A549 (cell line): ENCODE data around the gene TGFBRAP1. TPM values are rescaled to one million over a fixed set of nuclear protein-coding genes. Genes with fewer than 3 reads are reported as not detected.

ENCODE experiments used
- ATAC-seq, 2 experiments: fragments of 200-7000 bp in 1 of 2; fragments of >200 bp in 1 of 2; cut with Nextera tagmentation in 1 of 2; cut with Tn5 transposase in 1 of 2; 3 replicates each; pipeline versions ENCODE4 v1.8.0 to v1.9.1; 2018 to 2020; ENCODE audit warnings: mild to moderate bottlenecking in 1 of 2, moderate library complexity in 1 of 2
- CTCF ChIA-PET: fragments of 300-600 bp; sonication (Branson Sonifier 250); formaldehyde crosslinking; extraction: SDS; loops from one replicate; lab custom pipeline; 2021; ENCODE audit warnings: antibody characterized with exemption, inconsistent platforms; lab: Yijun Ruan, JAX
- POLR2A ChIA-PET: fragments of 350-600 bp; formaldehyde crosslinking; extraction: SDS; loops from one replicate; lab custom pipeline; 2021; ENCODE audit warnings: antibody characterized with exemption, inconsistent platforms; lab: Yijun Ruan, JAX
- DNase-seq, 2 experiments: peaks; one replicate each; pipeline versions ENCODE4 v3.0.0 to v3.0.0-alpha.2; 2011 to 2016; ENCODE audit warnings: low read depth in 1 of 2, low spot score in 1 of 2
- FAIRE-seq: peaks from 2 replicates; lab custom pipeline; 2011; peaks lifted over from hg19 to GRCh38; lab: Jason Lieb, UNC
- H3K27ac ChIP-seq, 2 experiments: fragments of >200 bp; sonication (Bioruptor Twin); formaldehyde crosslinking; 3 replicates each; pipeline ENCODE4 v1.5.1; 2016 to 2017
- H3K4me1 ChIP-seq: fragments of >200 bp; sonication (Bioruptor Twin); formaldehyde crosslinking; 3 replicates; pipeline ENCODE4 v1.6.1; 2016
- H3K4me2 ChIP-seq: fragments of >200 bp; sonication (Bioruptor Twin); formaldehyde crosslinking; 3 replicates; pipeline ENCODE4 v1.6.1; 2016
- H3K4me3 ChIP-seq: fragments of >200 bp; sonication (Bioruptor Twin); formaldehyde crosslinking; 3 replicates; pipeline ENCODE4 v1.5.1; 2016
- H3K9me3 ChIP-seq: fragments of >200 bp; sonication (Bioruptor Twin); formaldehyde crosslinking; 3 replicates; pipeline ENCODE4 v1.6.1; 2016
- BHLHE40 ChIP-seq: IDR thresholded peaks from 2 replicates; pipeline ENCODE4 v1.6.1; 2012; ENCODE audit warnings: low read depth, low read length, inconsistent platforms
- CBX8 ChIP-seq: fragments of 200-600 bp; sonication (generic); IDR thresholded peaks from 2 replicates; pipeline ENCODE4 v1.6.1; 2016
- CEBPB ChIP-seq, 2 experiments: fragments of >200 bp in 1 of 2; sonication (Bioruptor Twin) in 1 of 2; formaldehyde crosslinking in 1 of 2; IDR thresholded peaks; 2 replicates each; pipeline ENCODE4 v1.6.1; 2012 to 2016
- CHD2 ChIP-seq: fragments of 150-350 bp; IDR thresholded peaks from 2 replicates; pipeline ENCODE4 v1.6.1; 2014; ENCODE audit warnings: low read length; ENCODE audit not compliant: partially characterized antibody
- CHD4 ChIP-seq: fragments of 200-600 bp; sonication (generic); IDR thresholded peaks from 2 replicates; pipeline ENCODE4 v1.6.1; 2016; ENCODE audit warnings: antibody characterized with exemption, mild to moderate bottlenecking, borderline replicate concordance
- EHMT2 ChIP-seq: fragments of 200-600 bp; sonication (generic); IDR thresholded peaks from 2 replicates; pipeline ENCODE4 v1.6.1; 2016; ENCODE audit warnings: antibody characterized with exemption, low read depth, mild to moderate bottlenecking, moderate library complexity
- EP300 ChIP-seq, 2 experiments: fragments of >200 bp; sonication (Bioruptor Twin); formaldehyde crosslinking; IDR thresholded peaks; 2 replicates in 1 of 2; 3 replicates in 1 of 2; pipeline ENCODE4 v1.6.1; 2016 to 2017
- ESRRA ChIP-seq: fragments of 150-350 bp; IDR thresholded peaks from 2 replicates; pipeline ENCODE4 v1.6.1; 2014; ENCODE audit warnings: mild to moderate bottlenecking, low read length, borderline replicate concordance
- FOSL2 ChIP-seq, 2 experiments: fragments of 450-650 bp in 1 of 2; fragments of >200 bp in 1 of 2; sonication (Bioruptor Twin) in 1 of 2; formaldehyde crosslinking; IDR thresholded peaks; 2 replicates each; pipeline versions ENCODE4 v1.5.0 to v1.6.1; 2016 to 2020; ENCODE audit warnings: mild to moderate bottlenecking in 1 of 2, moderate library complexity in 1 of 2
- HEYL ChIP-seq: fragments of 250-450 bp; sonication (Bioruptor Pico); IDR thresholded peaks from 2 replicates; pipeline ENCODE4 v1.8.0; 2021; ENCODE audit warnings: mild to moderate bottlenecking, moderate library complexity
- HOXA7 ChIP-seq: fragments of 250-450 bp; sonication (Bioruptor Pico); IDR thresholded peaks from 2 replicates; pipeline ENCODE4 v1.5.0; 2020; ENCODE audit warnings: mild to moderate bottlenecking, moderate library complexity
- KDM1A ChIP-seq: fragments of 200-600 bp; sonication (generic); IDR thresholded peaks from 2 replicates; pipeline ENCODE4 v1.6.1; 2016; ENCODE audit warnings: low read depth, mild to moderate bottlenecking
- KDM5A ChIP-seq: fragments of 200-600 bp; sonication (generic); IDR thresholded peaks from 2 replicates; pipeline ENCODE4 v1.6.1; 2016; ENCODE audit warnings: antibody characterized with exemption, mild to moderate bottlenecking
- MAFK ChIP-seq: fragments of 450-650 bp; IDR thresholded peaks from 2 replicates; pipeline ENCODE4 v1.6.1; 2014; ENCODE audit not compliant: partially characterized antibody
- NPAS2 ChIP-seq: fragments of 250-450 bp; sonication (Bioruptor Pico); IDR thresholded peaks from 2 replicates; pipeline ENCODE4 v1.8.0; 2022; ENCODE audit warnings: mild to moderate bottlenecking, moderate library complexity, borderline replicate concordance
- NR3C1 ChIP-seq: fragments of >200 bp; sonication (Bioruptor Twin); formaldehyde crosslinking; IDR thresholded peaks from 3 replicates; pipeline ENCODE4 v1.6.1; 2017
- PHF8 ChIP-seq: fragments of 200-600 bp; sonication (generic); IDR thresholded peaks from 2 replicates; pipeline ENCODE4 v1.6.1; 2016; ENCODE audit warnings: low read depth, mild to moderate bottlenecking, antibody characterized with exemption, moderate library complexity, borderline replicate concordance
- POLR2A ChIP-seq: IDR thresholded peaks from 2 replicates; pipeline ENCODE4 v1.6.1; 2012; ENCODE audit warnings: mild to moderate bottlenecking, low read length
- POLR2AphosphoS2 ChIP-seq: conservative IDR thresholded peaks from 2 replicates; pipeline ENCODE4 v1.6.1; 2012; ENCODE audit warnings: low read length, improper control_type of control experiment, inconsistent platforms
- RARB ChIP-seq: fragments of 250-450 bp; sonication (Bioruptor Pico); IDR thresholded peaks from 2 replicates; pipeline ENCODE4 v1.8.0; 2021; ENCODE audit warnings: mild to moderate bottlenecking, moderate library complexity
- RFX5 ChIP-seq: fragments of 450-650 bp; IDR thresholded peaks from 2 replicates; pipeline ENCODE4 v1.7.1; 2014; ENCODE audit warnings: antibody characterized with exemption, mild to moderate bottlenecking, moderate library complexity
- RNF2 ChIP-seq: fragments of 200-600 bp; sonication (generic); IDR thresholded peaks from 2 replicates; pipeline ENCODE4 v1.6.1; 2016; ENCODE audit warnings: low read depth, mild to moderate bottlenecking, antibody characterized with exemption, moderate library complexity, borderline replicate concordance
- TP53 ChIP-seq: fragments of 250-450 bp; sonication (Bioruptor Pico); IDR thresholded peaks from 2 replicates; pipeline ENCODE4 v1.5.0; 2021; ENCODE audit warnings: mild to moderate bottlenecking, moderate library complexity
- ZC3H11A ChIP-seq: fragments of 450-650 bp; IDR thresholded peaks from 2 replicates; pipeline ENCODE4 v1.6.1; 2014; ENCODE audit warnings: antibody characterized with exemption, mild to moderate bottlenecking
- ZNF302 ChIP-seq: fragments of 250-450 bp; sonication (Bioruptor Pico); IDR thresholded peaks from 2 replicates; pipeline ENCODE4 v1.9.0; 2021; ENCODE audit warnings: inconsistent platforms, mild to moderate bottlenecking, moderate library complexity
- ZSCAN20 ChIP-seq: fragments of 250-450 bp; sonication (Bioruptor Pico); IDR thresholded peaks from 2 replicates; pipeline ENCODE4 v1.8.0; 2022; ENCODE audit warnings: mild to moderate bottlenecking, moderate library complexity
- WGBS: methylation state at CpG from one replicate; pipeline ENCODE4 v1.1.6; 2017; ENCODE audit errors: missing lambda C conversion rate; 5-methylcytosine and 5-hydroxymethylcytosine counted together
- polyA plus RNA-seq, 4 experiments: library from polyadenylated mRNA; depleted of rRNA in 3 of 4; stranded (reverse); fragments of >200 nt; fragmentation: RNase III in 1 of 4; extraction: RNeasy Plus Mini Kit Qiagen cat#74134 plus additional on column Dnase treatment in 1 of 4; gene quantifications; 2 replicates in 3 of 4; 3 replicates in 1 of 4; pipeline ENCODE4 v1.2.3, GENCODE V29; 2011 to 2017
- TF ChIP-seq, protein P1 (sequence below): IDR thresholded peaks from 2 replicates; pipeline ENCODE4 v1.6.1; 2012
- TF ChIP-seq, protein P2 (sequence below): fragments of 250-450 bp; sonication (Bioruptor Pico); IDR thresholded peaks from 2 replicates; pipeline ENCODE4 v1.5.0; 2020; ENCODE audit warnings: low read depth, mild to moderate bottlenecking, moderate library complexity
- TF ChIP-seq, protein P3 (sequence below): IDR thresholded peaks from 2 replicates; pipeline ENCODE4 v1.6.1; 2012; ENCODE audit warnings: low read depth, borderline replicate concordance
- TF ChIP-seq, protein P4 (sequence below): fragments of >200 bp; sonication (Bioruptor Twin); formaldehyde crosslinking; IDR thresholded peaks from 3 replicates; pipeline ENCODE4 v1.6.1; 2016

The TGFBRAP1 gene
- polyA plus RNA-seq, 2 of the 4 experiments (the other 2 are of a cell fraction): 9.0 to 13.7 TPM

DNA sequence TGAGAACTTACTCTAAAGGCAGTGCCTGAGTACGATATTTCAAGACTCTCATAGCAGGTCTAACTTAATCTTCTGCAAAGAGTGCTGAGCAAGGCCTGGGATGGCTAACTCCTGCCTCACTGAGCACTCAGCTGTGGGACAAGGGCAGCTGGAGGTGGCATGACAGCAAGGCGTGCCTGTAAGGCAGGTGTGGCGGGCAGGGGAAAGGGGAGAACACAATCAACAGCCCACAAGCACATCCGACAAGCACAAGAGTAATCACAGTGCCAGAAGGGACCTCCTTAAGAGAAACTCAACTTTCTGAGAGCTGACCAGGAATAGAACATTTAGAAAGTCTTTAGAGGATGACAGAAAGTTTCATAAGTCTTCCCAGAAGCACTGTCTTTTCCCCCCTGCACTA, 46.0 kb downstream of the TGFBRAP1 start:
- ATAC-seq: no peak

DNA sequence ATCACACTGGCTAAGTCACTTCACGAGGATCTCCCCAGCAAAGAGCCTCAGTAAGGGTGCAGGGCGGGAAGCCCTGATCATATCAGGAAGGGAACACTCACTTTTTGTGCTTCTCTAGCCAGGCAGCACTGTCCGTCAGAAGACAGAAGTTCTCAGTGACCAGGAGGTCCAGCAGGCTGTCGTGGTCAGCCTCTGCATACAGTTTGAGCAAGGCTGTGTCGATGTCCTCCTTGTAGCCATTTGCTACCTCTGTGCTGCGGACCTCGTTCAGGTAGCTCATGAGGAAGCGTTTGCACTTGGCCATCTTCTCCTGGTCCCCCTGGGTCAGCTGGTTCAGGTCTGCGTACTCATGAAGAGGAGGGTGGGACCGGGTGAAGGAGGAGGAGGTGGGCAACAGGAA, 49.3 kb downstream of the TGFBRAP1 start:
- TF ChIP-seq ZC3H11A (no peak), HEYL (no peak), RFX5 (no peak), BHLHE40 (no peak), FOSL2 (IDR thresholded peaks at IDR 0.05) (no peak), FOSL2 (CRISPR knock-in tag; IDR thresholded peaks at IDR 0.05) (no peak), CBX8 (no peak), EP300 (IDR thresholded peaks at IDR 0.05) (no peak), MAFK (no peak), KDM1A (no peak), CHD2 (no peak), ESRRA (no peak), ZSCAN20 (CRISPR knock-in tag) (no peak), HOXA7 (CRISPR knock-in tag) (no peak), PHF8 (no peak), CEBPB (IDR thresholded peaks at IDR 0.05) (no peak), RARB (CRISPR knock-in tag) (no peak)
- TF ChIP-seq, protein P1, sequence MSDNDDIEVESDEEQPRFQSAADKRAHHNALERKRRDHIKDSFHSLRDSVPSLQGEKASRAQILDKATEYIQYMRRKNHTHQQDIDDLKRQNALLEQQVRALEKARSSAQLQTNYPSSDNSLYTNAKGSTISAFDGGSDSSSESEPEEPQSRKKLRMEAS: no peak
- TF ChIP-seq, protein P2, sequence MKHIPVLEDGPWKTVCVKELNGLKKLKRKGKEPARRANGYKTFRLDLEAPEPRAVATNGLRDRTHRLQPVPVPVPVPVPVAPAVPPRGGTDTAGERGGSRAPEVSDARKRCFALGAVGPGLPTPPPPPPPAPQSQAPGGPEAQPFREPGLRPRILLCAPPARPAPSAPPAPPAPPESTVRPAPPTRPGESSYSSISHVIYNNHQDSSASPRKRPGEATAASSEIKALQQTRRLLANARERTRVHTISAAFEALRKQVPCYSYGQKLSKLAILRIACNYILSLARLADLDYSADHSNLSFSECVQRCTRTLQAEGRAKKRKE (CRISPR knock-in tag): no peak
- TF ChIP-seq, protein P3, sequence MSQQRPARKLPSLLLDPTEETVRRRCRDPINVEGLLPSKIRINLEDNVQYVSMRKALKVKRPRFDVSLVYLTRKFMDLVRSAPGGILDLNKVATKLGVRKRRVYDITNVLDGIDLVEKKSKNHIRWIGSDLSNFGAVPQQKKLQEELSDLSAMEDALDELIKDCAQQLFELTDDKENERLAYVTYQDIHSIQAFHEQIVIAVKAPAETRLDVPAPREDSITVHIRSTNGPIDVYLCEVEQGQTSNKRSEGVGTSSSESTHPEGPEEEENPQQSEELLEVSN: no peak
- ATAC-seq (no peak), DNase-seq (no peak), FAIRE-seq (no peak)
- no peaks in the 10 kb centered on the region for H3K9me3 ChIP-seq
- ChIA-PET CTCF (interaction anchor here (0.7 kb wide), 1 partner anchor 17 kb away, joined by 4 read pairs; no protein-coding TSS in a partner anchor), POLR2A (no interaction called here)
- H3K4me2 ChIP-seq: no peak overlapping the region
- H3K4me1 ChIP-seq: no peaks in the 10 kb centered on the region
- no peak overlapping the region for H3K4me3 ChIP-seq
- H3K27ac ChIP-seq: no peak overlapping the region
- 95% methylated on average over 9 of the region's 10 CpGs for WGBS

More for the DNA sequence above, 46.0 kb downstream of the TGFBRAP1 start:
- no peaks in the 10 kb centered on the region for H3K9me3 ChIP-seq
- no peaks in the 10 kb centered on the region for H3K4me1 ChIP-seq
- H3K27ac ChIP-seq: no peak overlapping the region
- 93% methylated on average over 4 of the region's 4 CpGs for WGBS
- H3K4me2 ChIP-seq: no peak overlapping the region
- ChIA-PET POLR2A (no interaction called here), CTCF (interaction anchor here (1.2 to 2.1 kb wide), 2 partner anchors 11 to 19 kb away, joined by 3 to 6 read pairs; no protein-coding TSS in a partner anchor)
- TF ChIP-seq RNF2 (no peak), HEYL (no peak), CHD2 (no peak), CHD4 (no peak), EHMT2 (no peak)
- TF ChIP-seq, protein P3: no peak
- TF ChIP-seq, all 56 proteins: peak for 0
- FAIRE-seq (no peak), DNase-seq (no peak)
- H3K4me3 ChIP-seq: no peak overlapping the region

DNA sequence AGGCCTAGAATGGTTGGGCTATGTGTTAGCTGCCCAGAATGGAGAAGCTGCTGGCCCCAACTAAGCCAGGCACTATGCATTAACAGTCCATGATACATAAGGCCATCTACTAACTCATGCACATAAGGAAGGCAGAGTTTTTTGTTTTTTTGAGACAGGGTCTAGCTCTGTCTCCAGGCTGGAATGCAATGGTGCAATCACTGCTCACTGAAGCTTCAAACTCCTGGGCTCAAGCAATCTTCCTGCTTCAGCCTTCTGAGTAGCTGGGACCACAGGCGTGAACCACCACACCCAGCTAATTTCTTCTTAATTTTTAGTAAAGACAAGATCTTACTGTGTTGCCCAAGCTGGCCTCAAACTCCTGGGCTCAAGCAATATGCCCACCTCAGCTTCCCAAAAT, 50.4 kb downstream of the TGFBRAP1 start:
- no peak for TF ChIP-seq NR3C1
- TF ChIP-seq, protein P2 (CRISPR knock-in tag): no peak
- no peak for TF ChIP-seq KDM5A
- TF ChIP-seq TP53 (CRISPR knock-in tag): no peak
- TF ChIP-seq HEYL: no peak
- TF ChIP-seq, protein P4, sequence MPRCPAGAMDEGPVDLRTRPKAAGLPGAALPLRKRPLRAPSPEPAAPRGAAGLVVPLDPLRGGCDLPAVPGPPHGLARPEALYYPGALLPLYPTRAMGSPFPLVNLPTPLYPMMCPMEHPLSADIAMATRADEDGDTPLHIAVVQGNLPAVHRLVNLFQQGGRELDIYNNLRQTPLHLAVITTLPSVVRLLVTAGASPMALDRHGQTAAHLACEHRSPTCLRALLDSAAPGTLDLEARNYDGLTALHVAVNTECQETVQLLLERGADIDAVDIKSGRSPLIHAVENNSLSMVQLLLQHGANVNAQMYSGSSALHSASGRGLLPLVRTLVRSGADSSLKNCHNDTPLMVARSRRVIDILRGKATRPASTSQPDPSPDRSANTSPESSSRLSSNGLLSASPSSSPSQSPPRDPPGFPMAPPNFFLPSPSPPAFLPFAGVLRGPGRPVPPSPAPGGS: no peak
- no peak for TF ChIP-seq NPAS2 (CRISPR knock-in tag)
- no peak for TF ChIP-seq ZNF302 (CRISPR knock-in tag)
- no peak for TF ChIP-seq POLR2A
- no peak for TF ChIP-seq POLR2AphosphoS2
- H3K27ac ChIP-seq: no peak overlapping the region
- no peaks in the 10 kb centered on the region for H3K9me3 ChIP-seq
- FAIRE-seq: no peak
- 92% methylated on average over 1 of the region's 1 CpG for whole genome bisulfite sequencing
- DNase-seq: no peak
- ChIA-PET POLR2A (no interaction called here), CTCF (interaction anchor here (1.0 kb wide), 2 partner anchors 16 to 21 kb away, joined by 3 to 4 read pairs; no protein-coding TSS in a partner anchor)
- no peaks in the 10 kb centered on the region for H3K4me1 ChIP-seq
- no peak overlapping the region for H3K4me3 ChIP-seq
- no peak overlapping the region for H3K4me2 ChIP-seq
- no peak for ATAC-seq
